Activated CD4-positive, alpha-beta memory T cell treated with anti-CD3 and anti-CD28 coated beads for 36 hours (primary cell): ENCODE measurements around the gene ZBTB24. TPM values are rescaled to one million over a fixed set of nuclear protein-coding genes. Genes with fewer than 3 reads are reported as not detected.

ENCODE experiments used
- CTCF ChIA-PET: fragments of 350-600 bp; sonication (Branson Sonifier 250); formaldehyde crosslinking; loops from one replicate; lab custom pipeline; 2021; ENCODE audit warnings: antibody characterized with exemption, inconsistent platforms; lab: Charles Lee
- POLR2A ChIA-PET: fragments of 350-600 bp; sonication (Branson Sonifier 250); formaldehyde crosslinking; loops from one replicate; lab custom pipeline; 2021; ENCODE audit warnings: antibody characterized with exemption; lab: Charles Lee
- DNase-seq: peaks from one replicate; pipeline ENCODE4 v3.0.0-alpha.2; 2020
- H3K27ac Mint-ChIP-seq: one replicate; pipeline ENCODE4 v1.8.0; 2021; ENCODE audit warnings: mixed read lengths
- H3K27me3 Mint-ChIP-seq: one replicate; pipeline ENCODE4 v1.8.0; 2021; ENCODE audit warnings: mixed read lengths
- H3K36me3 Mint-ChIP-seq: one replicate; pipeline ENCODE4 v1.8.0; 2021; ENCODE audit warnings: mixed read lengths
- H3K4me1 Mint-ChIP-seq: one replicate; pipeline ENCODE4 v1.8.0; 2021; ENCODE audit warnings: low read depth, mixed read lengths
- H3K4me3 Mint-ChIP-seq: one replicate; pipeline ENCODE4 v1.8.0; 2021; ENCODE audit warnings: mild to moderate bottlenecking, mixed read lengths
- H3K9me3 Mint-ChIP-seq: one replicate; pipeline ENCODE4 v1.8.0; 2021; ENCODE audit warnings: mixed read lengths
- intact Hi-C: fragments of 100-400 bp; cut with micrococcal nuclease; formaldehyde crosslinking; loops from one replicate; pipeline ENCODE4 v1.15.1; 2023
- total RNA-seq, 2 experiments: library from RNA; stranded (reverse); gene quantifications; one replicate each; pipeline ENCODE4 v1.2.3, GENCODE V29; 2021

ZBTB24 gene
- total RNA-seq, 2 experiments from 2014 or later: 10.9 to 11.8 TPM

- Mint-ChIP-seq H3K27me3 (no peaks in the 10 kb centered on the region), H3K27ac (no peak overlapping the region), H3K9me3 (peaks cover 2% of the 10 kb centered on the region), H3K4me3 (no peak overlapping the region), H3K36me3 (no peaks in the 10 kb centered on the region), H3K4me1 (peaks cover 33% of the 10 kb centered on the region)
- ChIA-PET POLR2A (interaction anchor here (0.6 kb wide), 1 partner anchor 311 kb away, joined by 3 read pairs; no protein-coding TSS in a partner anchor), CTCF (no interaction called here)
- DNase-seq: no peak
- intact Hi-C loops: no loop called here
Observed at GRCh38 chr6:109513571-109514071, 30.6 kb upstream of the ZBTB24 start.

GRCh38 chr6:109512271-109512817 lies 29.3 kb upstream of the ZBTB24 start:
- no peak for DNase-seq
- Mint-ChIP-seq H3K36me3 (no peaks in the 10 kb centered on the region), H3K27me3 (no peaks in the 10 kb centered on the region), H3K4me3 (no peak overlapping the region), H3K9me3 (peaks cover 2% of the 10 kb centered on the region), H3K27ac (no peak overlapping the region), H3K4me1 (peaks cover 33% of the 10 kb centered on the region)
- intact Hi-C loops: no loop called here
- ChIA-PET POLR2A (no interaction called here), CTCF (no interaction called here)

GRCh38 chr6:109511832-109512231 lies 28.8 kb upstream of the ZBTB24 start:
- CTCF ChIA-PET: no interaction called here
- Mint-ChIP-seq H3K27me3 (no peaks in the 10 kb centered on the region), H3K27ac (no peak overlapping the region), H3K4me1 (peaks cover 28% of the 10 kb centered on the region), H3K9me3 (peaks cover 2% of the 10 kb centered on the region), H3K36me3 (no peaks in the 10 kb centered on the region), H3K4me3 (no peak overlapping the region)
- DNase-seq: no peak
- intact Hi-C loops: no loop called here
- POLR2A ChIA-PET: no interaction called here

GRCh38 chr6:109510358-109510757 lies 27.3 kb upstream of the ZBTB24 start:
- Mint-ChIP-seq H3K4me1 (peaks cover 14% of the 10 kb centered on the region), H3K27ac (no peak overlapping the region), H3K27me3 (no peaks in the 10 kb centered on the region), H3K36me3 (no peaks in the 10 kb centered on the region), H3K4me3 (no peak overlapping the region), H3K9me3 (peaks cover 2% of the 10 kb centered on the region)
- ChIA-PET POLR2A (no interaction called here), CTCF (no interaction called here)
- intact Hi-C loops: no loop called here
- DNase-seq: no peak

GRCh38 chr6:109508166-109508860 lies 25.3 kb upstream of the ZBTB24 start:
- Mint-ChIP-seq H3K9me3 (peaks cover 2% of the 10 kb centered on the region), H3K27ac (no peak overlapping the region), H3K4me3 (no peak overlapping the region), H3K4me1 (peaks cover 1% of the 10 kb centered on the region), H3K27me3 (no peaks in the 10 kb centered on the region), H3K36me3 (no peaks in the 10 kb centered on the region)
- ChIA-PET POLR2A (no interaction called here), CTCF (interaction anchor here (0.7 to 1.3 kb wide), 2 partner anchors 334 to 531 kb away, joined by 3 read pairs; no protein-coding TSS in a partner anchor)
- intact Hi-C loops: no loop called here
- DNase-seq: no peak

- Mint-ChIP-seq H3K27ac (no peak overlapping the region), H3K9me3 (peaks cover 2% of the 10 kb centered on the region), H3K4me3 (no peak overlapping the region), H3K4me1 (no peaks in the 10 kb centered on the region), H3K27me3 (no peaks in the 10 kb centered on the region), H3K36me3 (no peaks in the 10 kb centered on the region)
- DNase-seq: no peak
- ChIA-PET CTCF (interaction anchor here (1.3 kb wide), 1 partner anchor 532 kb away, joined by 3 read pairs; no protein-coding TSS in a partner anchor), POLR2A (no interaction called here)
- intact Hi-C loops: no loop called here
Observed at GRCh38 chr6:109507490-109508072, 24.6 kb upstream of the ZBTB24 start.

GRCh38 chr6:109506841-109507240 lies 23.8 kb upstream of the ZBTB24 start:
- no peaks in the 10 kb centered on the region for H3K36me3 Mint-ChIP-seq
- DNase-seq: no peak
- peaks cover 3% of the 10 kb centered on the region for H3K27me3 Mint-ChIP-seq
- POLR2A ChIA-PET: interaction anchor here (0.7 kb wide), 1 partner anchor 65 kb away, joined by 3 read pairs; no protein-coding TSS in a partner anchor
- CTCF ChIA-PET: no interaction called here
- peaks cover 2% of the 10 kb centered on the region for H3K9me3 Mint-ChIP-seq
- no peak overlapping the region for H3K27ac Mint-ChIP-seq
- intact Hi-C loops: no loop called here
- H3K4me1 Mint-ChIP-seq: no peaks in the 10 kb centered on the region
- H3K4me3 Mint-ChIP-seq: no peak overlapping the region

GRCh38 chr6:109506314-109506713 lies 23.3 kb upstream of the ZBTB24 start:
- Mint-ChIP-seq H3K4me3 (no peak overlapping the region), H3K27me3 (peaks cover 3% of the 10 kb centered on the region), H3K9me3 (peaks cover 2% of the 10 kb centered on the region), H3K27ac (no peak overlapping the region), H3K4me1 (no peaks in the 10 kb centered on the region), H3K36me3 (no peaks in the 10 kb centered on the region)
- intact Hi-C loops: no loop called here
- ChIA-PET CTCF (no interaction called here), POLR2A (interaction anchor here (0.7 kb wide), 1 partner anchor 65 kb away, joined by 3 read pairs; no protein-coding TSS in a partner anchor)
- no peak for DNase-seq

GRCh38 chr6:109503327-109504224 lies 20.6 kb upstream of the ZBTB24 start:
- no peak for DNase-seq
- Mint-ChIP-seq H3K4me3 (no peak overlapping the region), H3K9me3 (no peaks in the 10 kb centered on the region), H3K27me3 (peaks cover 3% of the 10 kb centered on the region), H3K4me1 (no peaks in the 10 kb centered on the region), H3K36me3 (no peaks in the 10 kb centered on the region), H3K27ac (no peak overlapping the region)
- intact Hi-C loops: no loop called here
- CTCF ChIA-PET: no interaction called here
- POLR2A ChIA-PET: no interaction called here

- ChIA-PET POLR2A (no interaction called here), CTCF (no interaction called here)
- intact Hi-C loops: no loop called here
- Mint-ChIP-seq H3K36me3 (no peaks in the 10 kb centered on the region), H3K4me1 (peaks cover 8% of the 10 kb centered on the region), H3K27ac (no peak overlapping the region), H3K27me3 (peaks cover 3% of the 10 kb centered on the region), H3K9me3 (no peaks in the 10 kb centered on the region), H3K4me3 (no peak overlapping the region)
- no peak for DNase-seq
Observed at GRCh38 chr6:109498936-109499335, 15.9 kb upstream of the ZBTB24 start.

GRCh38 chr6:109498052-109498451 lies 15.0 kb upstream of the ZBTB24 start:
- intact Hi-C loops: no loop called here
- H3K36me3 Mint-ChIP-seq: no peaks in the 10 kb centered on the region
- no peak overlapping the region for H3K27ac Mint-ChIP-seq
- CTCF ChIA-PET: no interaction called here
- H3K4me3 Mint-ChIP-seq: no peak overlapping the region
- peaks cover 3% of the 10 kb centered on the region for H3K27me3 Mint-ChIP-seq
- no peak for DNase-seq
- H3K4me1 Mint-ChIP-seq: peaks cover 12% of the 10 kb centered on the region
- no peaks in the 10 kb centered on the region for H3K9me3 Mint-ChIP-seq
- POLR2A ChIA-PET: no interaction called here
